Effector memory CD4-positive, alpha-beta T cell (primary cell): ENCODE data around the gene MMP20.

Source experiments
- DNase-seq, 3 donors: peaks; one replicate each; pipeline ENCODE4 v3.0.0-alpha.2; 2020
- H3K27ac ChIP-seq: 2 replicates; pipeline ENCODE4 v1.7.0; 2013; ENCODE audit warnings: mild to moderate bottlenecking, low read length, moderate library complexity; ENCODE audit not compliant: insufficient read depth, poor library complexity, severe bottlenecking
- H3K27me3 ChIP-seq: replicated peaks from 2 replicates; pipeline ENCODE4 v1.7.0; 2013; ENCODE audit warnings: mild to moderate bottlenecking, low read length; ENCODE audit not compliant: insufficient read depth, control insufficient read depth, poor library complexity, severe bottlenecking
- H3K36me3 ChIP-seq: 2 replicates; pipeline ENCODE4 v1.7.0; 2013; ENCODE audit warnings: mild to moderate bottlenecking, low read length, moderate library complexity; ENCODE audit not compliant: control insufficient read depth, insufficient read depth
- H3K4me1 ChIP-seq: 2 replicates; pipeline ENCODE4 v1.7.0; 2013; ENCODE audit warnings: low read length, mild to moderate bottlenecking; ENCODE audit not compliant: control insufficient read depth, insufficient read depth, poor library complexity, severe bottlenecking
- H3K4me3 ChIP-seq: 2 replicates; pipeline ENCODE4 v1.7.0; 2013; ENCODE audit warnings: low read length, low read depth, mild to moderate bottlenecking; ENCODE audit not compliant: insufficient read depth, poor library complexity, severe bottlenecking
- H3K9me3 ChIP-seq: 2 replicates; pipeline ENCODE4 v1.7.0; 2013; ENCODE audit warnings: mild to moderate bottlenecking, low read length, moderate library complexity; ENCODE audit not compliant: control insufficient read depth

Gene MMP20

DNA sequence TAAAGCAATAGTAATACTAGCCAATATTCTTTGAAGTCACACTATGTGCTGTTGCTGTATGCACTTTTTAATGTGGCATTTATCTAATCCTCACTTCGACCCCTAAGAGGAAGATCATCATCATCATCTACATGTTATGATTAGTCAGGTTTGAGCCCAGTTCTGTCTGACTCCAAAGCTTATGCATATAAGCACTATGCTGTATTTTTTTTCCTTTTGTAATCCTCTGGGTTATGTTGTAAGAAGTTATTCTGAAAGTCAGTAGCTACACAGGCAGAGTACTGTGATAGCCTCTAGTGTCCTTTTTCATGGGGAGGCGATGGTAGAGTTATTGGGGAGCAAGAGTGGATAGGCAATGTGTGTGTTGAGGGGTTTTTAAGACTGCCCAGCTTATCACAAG, 11.1 kb downstream of the MMP20 start:
- H3K4me1 ChIP-seq = no peaks in the 10 kb centered on the region
- no peaks in the 10 kb centered on the region for H3K27me3 ChIP-seq
- no peaks in the 10 kb centered on the region for H3K9me3 ChIP-seq
- no peak overlapping the region for H3K4me3 ChIP-seq
- no peak for DNase-seq
- no peaks in the 10 kb centered on the region for H3K36me3 ChIP-seq
- no peak overlapping the region for H3K27ac ChIP-seq

DNA sequence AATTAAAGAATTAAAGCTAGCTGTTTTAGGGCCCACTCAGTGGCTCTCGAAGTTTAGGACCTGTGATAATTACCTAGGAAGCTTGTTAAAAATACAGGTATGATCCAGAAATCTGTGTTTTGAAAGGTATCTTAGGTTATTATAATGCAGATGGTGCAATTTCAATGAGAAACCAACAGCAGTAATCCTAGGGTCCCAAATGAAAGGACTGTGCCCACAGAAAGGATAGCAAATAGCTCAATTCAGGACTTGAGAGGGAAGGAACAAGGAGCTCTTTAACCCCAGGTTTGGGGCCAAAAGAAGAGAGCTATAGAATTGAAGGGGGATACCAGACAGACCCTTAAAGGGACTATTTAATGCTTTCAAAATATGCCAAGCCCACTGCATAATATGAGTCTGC, 11.7 kb downstream of the MMP20 start:
- Histone ChIP-seq H3K4me3 (no peak overlapping the region), H3K36me3 (no peaks in the 10 kb centered on the region), H3K4me1 (no peaks in the 10 kb centered on the region), H3K27ac (no peak overlapping the region), H3K27me3 (no peaks in the 10 kb centered on the region), H3K9me3 (no peaks in the 10 kb centered on the region)
- DNase-seq = no peak

DNA sequence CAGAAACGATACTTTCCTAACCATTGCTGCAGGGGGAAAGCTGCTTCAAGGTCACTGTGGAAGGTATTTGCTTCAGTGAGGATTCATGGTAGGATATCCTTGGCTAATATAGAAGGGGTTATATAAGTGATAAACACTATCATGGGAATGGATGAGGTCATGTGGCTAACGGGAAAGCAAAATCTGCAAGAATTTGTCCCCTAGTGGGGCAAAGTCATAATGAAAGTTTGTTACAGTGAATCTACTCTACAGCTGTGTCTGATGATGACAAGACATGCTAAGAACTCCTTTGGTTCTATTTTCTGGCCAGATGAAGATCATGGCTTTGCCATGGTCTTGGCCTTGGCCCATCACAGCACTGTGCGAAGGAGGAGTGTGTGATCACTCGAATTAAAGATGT, 13.8 kb downstream of the MMP20 start:
- no peak overlapping the region for H3K4me3 ChIP-seq
- H3K27ac ChIP-seq = no peak overlapping the region
- no peaks in the 10 kb centered on the region for H3K4me1 ChIP-seq
- H3K9me3 ChIP-seq = no peaks in the 10 kb centered on the region
- DNase-seq = no peak
- no peaks in the 10 kb centered on the region for H3K27me3 ChIP-seq
- H3K36me3 ChIP-seq = no peaks in the 10 kb centered on the region

DNA sequence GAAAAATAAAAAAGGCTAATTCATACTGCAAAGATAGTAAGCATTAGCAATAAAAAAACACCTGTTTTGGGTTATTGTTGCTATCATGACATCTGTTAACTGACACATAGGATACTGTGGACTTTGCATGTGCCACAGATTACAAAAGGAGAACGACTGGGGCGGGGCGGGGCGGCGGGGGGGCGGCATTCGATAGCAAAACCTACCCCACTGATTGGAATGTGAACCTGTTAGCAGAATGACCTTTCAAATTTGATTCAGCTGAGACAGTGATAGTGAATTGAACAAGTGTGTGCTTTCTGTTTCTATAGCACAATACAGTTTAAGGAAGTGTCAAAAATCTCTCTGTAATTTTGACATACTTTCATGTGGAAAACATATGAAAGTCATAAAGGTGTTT, 14.9 kb downstream of the MMP20 start:
- no peaks in the 10 kb centered on the region for H3K27me3 ChIP-seq
- H3K4me1 ChIP-seq = no peaks in the 10 kb centered on the region
- DNase-seq = no peak
- no peak overlapping the region for H3K27ac ChIP-seq
- no peaks in the 10 kb centered on the region for H3K36me3 ChIP-seq
- H3K4me3 ChIP-seq = no peak overlapping the region
- no peaks in the 10 kb centered on the region for H3K9me3 ChIP-seq

DNA sequence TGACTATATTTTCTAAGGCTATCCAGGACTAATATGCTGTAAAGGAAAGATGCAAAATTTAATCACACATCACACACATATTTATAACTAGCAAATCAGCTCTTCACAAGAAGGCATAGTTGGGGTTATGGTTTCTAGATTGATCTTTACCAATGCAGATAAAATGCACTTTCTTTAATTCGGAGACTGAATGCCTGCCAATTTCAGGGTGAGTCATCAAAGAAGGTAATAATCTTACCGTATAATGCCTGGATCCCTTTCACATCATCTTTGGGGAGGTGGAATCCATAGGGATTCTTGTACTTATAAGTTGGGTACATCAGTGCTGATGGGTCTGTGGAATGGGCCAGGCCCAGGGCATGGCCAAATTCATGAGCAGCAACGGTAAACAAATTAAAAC, 16.4 kb downstream of the MMP20 start:
- Histone ChIP-seq H3K4me1 (no peaks in the 10 kb centered on the region), H3K4me3 (no peak overlapping the region), H3K27me3 (no peaks in the 10 kb centered on the region), H3K36me3 (no peaks in the 10 kb centered on the region), H3K9me3 (no peaks in the 10 kb centered on the region), H3K27ac (no peak overlapping the region)
- no peak for DNase-seq

DNA sequence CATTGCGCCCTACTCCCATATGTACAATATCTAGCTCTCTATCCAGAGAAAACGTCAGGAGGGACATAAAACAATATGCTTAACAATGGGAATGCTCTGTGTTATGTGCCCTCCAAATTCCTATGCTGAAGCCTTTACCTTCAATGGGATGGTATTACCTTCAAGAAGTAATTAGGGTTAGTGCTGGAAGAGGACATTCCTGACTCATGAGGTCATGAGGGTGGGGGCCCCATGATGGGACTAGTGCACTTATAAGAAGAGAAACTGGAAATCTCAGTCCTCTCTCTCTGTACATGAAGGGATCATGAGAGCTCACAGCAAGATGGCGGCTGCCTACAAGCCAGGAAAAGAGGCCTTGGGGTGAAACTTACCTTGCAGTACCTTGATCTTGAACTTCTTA, 20.3 kb downstream of the MMP20 start:
- Histone ChIP-seq H3K27me3 (no peaks in the 10 kb centered on the region), H3K9me3 (no peaks in the 10 kb centered on the region), H3K4me3 (no peak overlapping the region), H3K36me3 (no peaks in the 10 kb centered on the region), H3K27ac (no peak overlapping the region), H3K4me1 (no peaks in the 10 kb centered on the region)
- DNase-seq = no peak

DNA sequence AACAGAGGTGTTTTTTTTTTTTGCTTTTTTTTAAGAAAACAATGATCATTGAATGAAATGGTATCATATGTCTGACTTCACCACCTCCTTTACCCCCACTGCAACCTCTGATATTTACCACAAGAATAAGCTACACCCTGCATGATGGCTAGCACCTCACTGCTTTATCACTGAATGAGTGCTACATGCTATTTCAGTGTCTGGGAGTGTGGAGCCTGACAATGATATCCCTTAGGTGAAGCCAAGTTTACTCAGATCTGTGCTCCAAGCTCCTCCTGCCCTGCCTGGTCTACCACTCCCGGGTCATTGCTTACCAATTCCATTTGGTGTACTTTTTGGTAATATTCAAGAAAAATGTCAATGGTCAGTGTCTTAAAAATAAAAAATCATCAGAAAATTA, 21.1 kb downstream of the MMP20 start:
- Histone ChIP-seq H3K27ac (no peak overlapping the region), H3K36me3 (no peaks in the 10 kb centered on the region), H3K9me3 (no peaks in the 10 kb centered on the region)

DNA sequence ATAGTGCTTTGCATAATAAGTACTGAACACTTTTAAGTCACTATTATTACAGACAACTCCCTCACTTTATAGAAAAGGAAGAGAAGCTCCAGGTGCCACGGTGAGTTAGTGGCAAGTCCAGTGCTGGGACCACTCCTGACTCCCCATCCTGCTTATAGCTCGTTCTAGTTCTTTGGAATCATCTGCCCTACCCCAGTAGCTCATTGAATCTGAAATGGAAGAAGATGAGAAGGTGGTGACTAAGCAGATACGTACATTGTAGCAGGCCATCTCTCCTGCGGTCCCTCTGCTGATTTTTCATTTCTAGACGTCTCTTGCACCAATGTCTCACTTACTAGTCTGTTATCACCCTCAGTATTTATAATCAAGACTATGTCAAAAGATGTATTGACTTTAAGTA, 21.6 kb downstream of the MMP20 start:
- DNase-seq = no peak
- no peaks in the 10 kb centered on the region for H3K4me1 ChIP-seq
- no peaks in the 10 kb centered on the region for H3K36me3 ChIP-seq
- H3K27ac ChIP-seq = no peak overlapping the region
- H3K27me3 ChIP-seq = no peaks in the 10 kb centered on the region
- H3K9me3 ChIP-seq = no peaks in the 10 kb centered on the region
- H3K4me3 ChIP-seq = no peak overlapping the region

More for the DNA sequence above, 21.1 kb downstream of the MMP20 start:
- no peak for DNase-seq
- no peaks in the 10 kb centered on the region for H3K4me1 ChIP-seq
- H3K27me3 ChIP-seq = no peaks in the 10 kb centered on the region
- H3K4me3 ChIP-seq = no peak overlapping the region

DNA sequence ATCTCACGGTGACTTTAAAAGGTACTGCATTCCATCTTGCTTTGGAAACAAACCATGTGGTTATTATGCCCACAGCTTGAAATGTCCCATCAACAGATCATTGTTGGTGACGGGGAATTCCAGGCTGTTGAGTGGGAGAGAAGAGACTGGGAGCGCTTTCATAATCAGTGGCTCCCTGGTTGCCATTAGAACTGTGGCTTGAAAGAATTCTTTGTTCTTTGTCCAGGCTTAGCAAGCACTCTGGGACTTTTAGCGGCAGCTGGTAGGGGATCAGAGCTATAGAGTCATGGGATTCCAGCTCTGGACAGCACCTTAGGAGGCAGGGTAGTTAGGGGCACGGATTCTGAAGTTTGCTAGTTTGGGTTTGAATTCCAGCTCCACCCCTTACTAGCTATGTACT, 22.0 kb downstream of the MMP20 start:
- H3K27ac ChIP-seq = no peak overlapping the region
- no peaks in the 10 kb centered on the region for H3K36me3 ChIP-seq
- no peak for DNase-seq
- no peaks in the 10 kb centered on the region for H3K27me3 ChIP-seq
- H3K4me3 ChIP-seq = no peak overlapping the region
- no peaks in the 10 kb centered on the region for H3K4me1 ChIP-seq
- no peaks in the 10 kb centered on the region for H3K9me3 ChIP-seq

DNA sequence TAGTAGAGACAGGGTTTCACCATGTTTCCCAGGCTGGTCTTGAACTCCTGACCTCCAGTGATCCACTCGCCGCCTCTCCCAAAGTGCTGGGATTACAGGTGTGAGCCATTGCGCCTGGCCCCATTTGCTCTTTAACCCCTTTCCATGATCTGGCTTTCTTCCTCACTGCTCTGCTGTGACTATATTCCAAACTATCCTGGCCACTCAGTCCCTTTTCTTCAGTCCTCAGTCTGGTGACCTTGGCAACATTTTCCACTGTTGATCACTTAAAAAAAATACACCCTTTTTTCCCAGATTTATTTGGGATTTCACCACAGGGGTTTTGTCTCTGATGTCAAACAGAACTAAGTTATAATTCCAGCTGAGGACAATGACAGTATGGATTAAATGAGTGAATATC, 24.5 kb downstream of the MMP20 start:
- H3K27ac ChIP-seq = no peak overlapping the region
- H3K27me3 ChIP-seq = no peaks in the 10 kb centered on the region
- no peaks in the 10 kb centered on the region for H3K9me3 ChIP-seq
- H3K4me3 ChIP-seq = no peak overlapping the region
- DNase-seq = no peak
- no peaks in the 10 kb centered on the region for H3K36me3 ChIP-seq
- H3K4me1 ChIP-seq = no peaks in the 10 kb centered on the region
